ENCODE measurements around the gene GNAQ.

GRCh38 chr9:77882294-77882693 is 149.3 kb downstream of the GNAQ start:
- TF ChIP-seq CTCF (conservative IDR thresholded peaks at IDR 0.05 in 1 of 2, IDR thresholded peaks at IDR 0.05 in 1 of 2; ENCODE audit: low read depth in 1 of 2, low read length in 2 of 2) (no peak), EZH2 (IDR thresholded peaks at IDR 0.05; ENCODE audit: low read length, missing control alignments) (no peak)

Data from fibroblast of lung (primary cell).